T-helper 2 cell treated with Interferon-gamma antibody and Interleukin-4, amounts not matched to agents 5 μg/mL and 100 μg/mL, for 36 hours (primary cell): Measurements from ENCODE around the gene SNRK.

Experiments
- DNase-seq: peaks from one replicate; pipeline ENCODE4 v3.0.0; 2021; ENCODE audit warnings: low spot score
- H3K27ac Mint-ChIP-seq: one replicate; pipeline ENCODE4 v1.8.0; 2021; ENCODE audit warnings: mild to moderate bottlenecking, mixed read lengths
- H3K27me3 Mint-ChIP-seq: one replicate; pipeline ENCODE4 v1.8.0; 2021; ENCODE audit warnings: low read depth, mixed read lengths
- H3K36me3 Mint-ChIP-seq: one replicate; pipeline ENCODE4 v1.8.0; 2021; ENCODE audit warnings: low read depth, mixed read lengths
- H3K4me1 Mint-ChIP-seq: one replicate; pipeline ENCODE4 v1.8.0; 2021; ENCODE audit warnings: low read depth, mixed read lengths
- H3K4me3 Mint-ChIP-seq: one replicate; pipeline ENCODE4 v1.8.0; 2022; ENCODE audit warnings: mild to moderate bottlenecking, moderate library complexity, mixed read lengths
- H3K9me3 Mint-ChIP-seq: one replicate; pipeline ENCODE4 v1.8.0; 2021; ENCODE audit warnings: mixed read lengths

Gene SNRK

DNA sequence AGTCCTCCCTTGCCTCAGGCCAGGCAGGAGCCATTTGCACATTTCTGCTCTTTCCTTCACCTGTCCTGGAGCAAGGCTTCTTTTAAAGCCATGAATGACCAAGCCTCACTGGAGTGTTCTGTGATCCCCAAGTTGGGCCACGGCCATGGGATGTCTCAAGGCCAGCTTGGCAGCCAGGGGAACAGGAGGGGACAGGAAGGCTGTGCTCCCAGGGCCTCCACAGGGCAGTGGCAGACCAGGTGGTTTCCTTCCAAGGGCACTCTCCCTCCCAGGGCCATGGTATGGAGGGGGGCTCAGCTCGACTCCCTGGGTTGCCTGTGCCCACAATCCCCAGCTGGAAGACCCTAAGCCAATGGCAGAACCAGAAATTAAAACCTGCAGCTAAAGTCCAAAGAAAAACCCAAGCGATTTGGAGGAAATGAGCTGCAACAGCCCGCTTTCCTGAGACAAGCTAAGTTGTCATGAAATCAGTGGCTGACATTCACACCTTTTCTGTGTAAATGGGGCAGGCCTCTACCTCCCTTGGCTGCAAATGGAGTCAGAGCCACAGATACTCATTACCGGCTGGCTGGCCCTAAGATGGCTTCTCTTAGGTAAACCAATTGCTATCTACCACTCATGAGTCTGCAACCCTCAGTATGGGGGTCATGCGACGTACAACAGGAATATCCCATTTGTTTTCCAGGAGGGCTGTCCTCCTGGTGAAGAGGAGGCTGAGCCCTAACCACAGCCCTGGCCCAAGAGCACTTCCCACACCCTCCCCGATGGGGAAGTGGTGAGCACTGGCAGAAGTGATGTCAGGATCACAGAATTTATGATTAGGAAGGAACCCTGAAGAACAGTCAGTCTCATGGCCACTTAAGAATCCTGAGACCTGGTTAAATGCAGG is 83.3 kb downstream of the SNRK start:
- no peak for DNase-seq
- H3K27me3 Mint-ChIP-seq: no peaks in the 10 kb centered on the region
- no peaks in the 10 kb centered on the region for H3K36me3 Mint-ChIP-seq
- H3K4me3 Mint-ChIP-seq: no peak overlapping the region
- no peak overlapping the region for H3K27ac Mint-ChIP-seq
- no peaks in the 10 kb centered on the region for H3K9me3 Mint-ChIP-seq
- no peaks in the 10 kb centered on the region for H3K4me1 Mint-ChIP-seq

DNA sequence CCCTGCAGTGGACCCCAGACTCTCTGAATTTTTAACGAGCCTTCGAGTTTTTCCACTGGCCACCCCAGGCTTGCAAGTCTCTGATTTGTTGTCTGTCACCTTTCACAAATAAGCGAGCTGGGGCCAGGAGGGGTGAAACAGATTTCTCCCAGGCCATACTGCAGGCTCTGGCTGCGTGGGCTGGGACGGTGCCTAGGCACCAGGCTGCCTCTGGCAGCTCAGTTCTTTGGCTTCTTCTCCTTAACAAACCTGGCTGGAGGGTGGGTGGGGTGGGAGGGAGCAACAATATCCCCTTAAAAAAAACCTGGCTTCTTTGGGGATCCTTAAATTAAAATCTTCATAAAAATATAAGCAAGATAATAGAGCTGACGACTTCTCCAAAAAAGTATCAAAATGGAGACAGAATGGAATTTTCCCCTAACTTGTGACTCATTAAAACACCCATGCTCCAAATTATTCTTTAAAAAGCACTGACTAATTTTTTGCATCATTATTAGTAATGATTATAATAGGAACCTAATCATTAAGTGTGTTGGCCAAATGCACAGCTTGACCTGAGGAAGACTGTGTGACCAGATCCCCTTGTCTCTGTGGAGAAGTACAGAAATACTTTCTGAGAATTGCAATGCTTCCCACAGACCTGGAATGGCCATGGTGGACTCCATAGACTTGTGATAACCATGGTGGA is 84.1 kb downstream of the SNRK start:
- no peak overlapping the region for H3K4me3 Mint-ChIP-seq
- no peaks in the 10 kb centered on the region for H3K27me3 Mint-ChIP-seq

DNA sequence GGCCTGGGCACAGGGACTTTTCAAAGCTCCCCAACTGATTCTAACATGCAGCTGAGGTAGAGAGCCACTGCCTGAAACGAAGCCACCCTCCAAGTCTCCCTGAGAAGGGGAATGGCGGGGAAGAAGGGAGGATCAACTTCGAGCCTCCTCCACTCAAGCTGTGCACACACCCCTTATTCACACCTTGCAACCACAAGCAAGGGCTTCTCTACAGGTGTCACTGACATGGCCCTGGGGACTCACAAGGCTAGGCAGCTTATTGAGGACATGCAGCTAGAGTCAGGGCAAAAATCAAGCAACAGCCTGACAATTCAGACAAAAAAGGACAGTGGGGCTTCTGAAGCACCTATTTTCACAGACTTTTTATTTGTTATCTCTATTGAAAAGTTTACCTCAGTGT is 85.2 kb downstream of the SNRK start:
- Mint-ChIP-seq H3K27ac (no peak overlapping the region), H3K4me1 (no peaks in the 10 kb centered on the region), H3K36me3 (no peaks in the 10 kb centered on the region), H3K27me3 (no peaks in the 10 kb centered on the region), H3K4me3 (no peak overlapping the region), H3K9me3 (no peaks in the 10 kb centered on the region)
- DNase-seq: no peak

More for the DNA sequence above, 84.1 kb downstream of the SNRK start:
- DNase-seq: no peak
- no peaks in the 10 kb centered on the region for H3K9me3 Mint-ChIP-seq
- no peaks in the 10 kb centered on the region for H3K36me3 Mint-ChIP-seq
- H3K27ac Mint-ChIP-seq: no peak overlapping the region
- H3K4me1 Mint-ChIP-seq: no peaks in the 10 kb centered on the region

DNA sequence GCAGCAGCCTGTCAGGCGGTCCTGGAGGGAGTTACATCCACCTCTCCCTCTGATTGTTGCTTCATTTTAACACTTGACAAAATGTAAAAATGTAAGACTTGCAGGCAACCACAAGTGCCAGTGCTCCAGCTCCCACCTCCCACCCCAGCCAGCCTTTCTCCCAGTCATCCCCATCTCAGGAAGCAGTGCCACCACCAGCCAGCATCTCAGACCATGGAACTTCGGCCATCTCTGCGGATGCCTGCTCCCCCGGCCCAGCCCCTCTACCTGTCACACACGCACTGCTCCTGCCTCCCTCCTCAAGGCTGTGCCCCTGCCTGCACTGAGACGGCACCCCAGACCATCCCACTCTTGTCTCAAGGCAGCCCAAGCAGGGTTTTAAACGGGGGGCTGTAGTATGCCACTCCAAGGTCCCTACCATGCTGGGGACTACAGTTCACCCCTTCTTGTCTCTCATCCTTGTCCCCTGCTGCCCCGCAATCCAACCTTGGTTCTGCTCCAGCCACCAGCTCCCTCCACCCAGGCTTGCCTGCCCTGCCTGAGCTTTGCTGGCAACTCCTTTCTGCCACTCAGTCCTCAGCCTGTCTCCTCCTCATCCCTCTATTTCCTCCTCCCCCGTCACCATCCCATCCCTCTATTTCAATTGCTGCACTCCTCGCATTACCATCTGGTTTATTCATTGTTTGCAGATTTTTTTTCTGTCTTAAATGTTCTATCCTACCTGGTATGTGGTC is 85.8 kb downstream of the SNRK start:
- Mint-ChIP-seq H3K4me3 (no peak overlapping the region), H3K27me3 (no peaks in the 10 kb centered on the region), H3K36me3 (no peaks in the 10 kb centered on the region), H3K27ac (no peak overlapping the region), H3K9me3 (no peaks in the 10 kb centered on the region), H3K4me1 (peaks cover 2% of the 10 kb centered on the region)
- DNase-seq: no peak

DNA sequence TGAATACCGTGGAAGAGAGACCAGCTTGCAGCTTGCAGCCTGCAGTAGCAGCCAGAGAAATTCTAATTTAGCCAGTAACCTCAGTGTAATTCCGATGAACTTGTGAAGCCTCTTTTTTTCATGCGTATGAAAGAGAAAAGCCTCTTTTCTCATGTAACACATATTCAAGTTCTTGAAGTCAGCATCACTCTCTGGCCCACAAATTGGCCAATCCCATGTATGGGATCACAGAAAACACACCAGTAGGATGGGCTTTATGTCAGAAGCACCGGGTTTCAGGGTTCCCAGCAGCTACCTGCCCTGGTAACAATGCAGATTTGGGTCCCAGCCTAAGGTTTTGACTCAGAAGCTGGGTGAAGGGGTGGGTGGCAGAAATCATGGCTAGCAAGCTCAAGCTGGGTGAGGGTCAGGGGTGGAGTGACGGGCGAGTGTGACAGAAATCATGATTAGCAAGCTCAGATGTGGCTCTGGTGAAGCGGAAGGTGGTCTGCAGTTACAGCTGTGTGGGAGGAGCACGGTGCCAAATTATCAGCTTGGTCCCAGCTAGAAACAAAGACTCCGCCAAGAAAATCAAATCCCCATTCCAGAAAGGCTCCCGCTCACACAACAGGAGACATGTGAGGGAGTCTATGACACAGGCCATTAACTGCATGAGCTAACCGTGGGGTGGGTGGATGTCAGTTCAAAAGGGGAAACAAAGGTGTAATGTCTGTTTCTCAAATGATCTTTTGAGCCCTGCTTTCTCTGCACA is 86.6 kb downstream of the SNRK start:
- Mint-ChIP-seq H3K27ac (no peak overlapping the region), H3K4me1 (peaks cover 4% of the 10 kb centered on the region), H3K27me3 (no peaks in the 10 kb centered on the region), H3K9me3 (no peaks in the 10 kb centered on the region), H3K4me3 (no peak overlapping the region), H3K36me3 (no peaks in the 10 kb centered on the region)
- DNase-seq: no peak

DNA sequence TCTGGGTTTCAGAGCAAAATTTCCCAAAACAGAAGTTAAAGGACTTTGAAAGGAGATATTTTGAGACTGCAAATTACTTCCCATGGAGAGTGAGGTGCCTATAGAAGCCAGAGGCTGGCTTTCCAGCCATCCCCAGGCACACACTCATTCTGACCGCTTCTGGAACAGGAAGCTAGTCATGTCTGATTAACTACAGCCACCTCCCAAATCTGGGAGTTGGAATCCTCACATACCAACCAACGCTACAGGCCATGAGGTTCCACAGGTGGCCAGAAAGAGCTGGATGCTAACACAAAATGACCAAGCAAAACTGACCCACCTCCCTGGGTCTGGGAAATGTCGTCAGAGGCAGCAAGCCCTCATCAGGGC is 87.2 kb downstream of the SNRK start:
- Mint-ChIP-seq H3K27me3 (no peaks in the 10 kb centered on the region), H3K36me3 (no peaks in the 10 kb centered on the region), H3K27ac (no peak overlapping the region), H3K4me3 (no peak overlapping the region), H3K4me1 (peaks cover 9% of the 10 kb centered on the region), H3K9me3 (no peaks in the 10 kb centered on the region)
- DNase-seq: no peak

DNA sequence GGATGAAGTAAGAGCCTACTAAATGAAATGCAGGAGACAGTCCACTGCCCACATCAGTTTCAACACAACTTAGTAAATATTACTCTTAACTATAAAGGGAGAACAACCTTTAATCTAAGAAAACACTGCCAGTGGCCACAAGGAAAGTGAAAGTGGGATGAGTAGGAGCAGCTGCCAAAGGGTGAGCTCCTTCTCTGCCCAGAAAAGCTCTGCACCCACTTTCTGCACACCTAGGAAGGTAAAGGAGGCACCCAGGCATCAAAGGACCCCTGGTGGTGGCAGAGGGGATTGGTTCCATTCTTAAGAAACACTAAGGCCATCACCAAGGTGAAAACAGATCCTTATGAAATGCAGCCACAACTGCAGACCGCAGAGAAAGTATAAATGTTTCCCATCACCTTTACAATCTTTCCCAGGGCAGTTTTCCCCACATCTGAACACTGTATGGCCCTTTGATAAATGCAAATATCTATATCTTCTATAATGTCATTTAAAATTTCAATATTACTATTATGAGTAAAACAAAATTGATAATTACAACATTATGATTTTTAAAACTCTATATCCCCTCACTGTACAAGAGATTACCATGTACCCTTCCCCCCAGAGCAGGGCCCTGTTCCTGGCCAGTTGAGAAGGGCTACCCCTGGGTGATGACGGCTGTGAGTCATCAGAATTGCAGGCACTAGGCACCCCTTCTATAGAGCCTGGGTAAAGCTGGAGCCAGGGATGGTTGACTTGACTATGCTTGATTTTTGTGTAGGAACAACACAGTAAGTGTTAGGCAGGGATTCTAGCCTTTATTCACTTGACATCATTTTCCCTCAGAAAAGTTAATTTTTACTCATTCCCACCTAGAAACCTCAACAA is 92.0 kb downstream of the SNRK start:
- DNase-seq: peak; percentile 40
- H3K4me1 Mint-ChIP-seq: peaks cover 10% of the 10 kb centered on the region
- H3K27ac Mint-ChIP-seq: no peak overlapping the region
- peaks cover 10% of the 10 kb centered on the region for H3K9me3 Mint-ChIP-seq
- peaks cover 15% of the 10 kb centered on the region for H3K27me3 Mint-ChIP-seq
- no peak overlapping the region for H3K4me3 Mint-ChIP-seq
- peaks cover 2% of the 10 kb centered on the region for H3K36me3 Mint-ChIP-seq

DNA sequence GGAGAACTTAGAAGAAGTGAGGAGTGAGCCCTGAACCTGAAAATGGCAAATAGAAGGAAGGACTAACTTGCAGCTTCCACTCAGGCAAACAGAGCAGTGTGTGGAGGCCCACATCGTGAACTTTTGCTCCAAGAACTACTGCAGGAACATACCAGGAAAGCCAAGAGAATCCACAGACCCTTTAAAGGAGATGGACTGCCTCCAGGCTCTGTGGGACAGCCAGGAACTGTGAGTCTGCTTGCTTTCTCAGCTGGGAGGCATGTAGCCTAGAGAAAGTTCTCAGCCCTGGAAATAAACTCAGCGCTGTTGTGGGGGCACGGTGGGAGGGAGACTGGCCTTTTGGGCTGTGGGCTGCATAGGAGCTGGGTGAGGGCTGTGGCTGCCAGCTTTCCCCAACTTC is 93.0 kb downstream of the SNRK start:
- no peak overlapping the region for H3K4me3 Mint-ChIP-seq
- H3K27ac Mint-ChIP-seq: no peak overlapping the region
- peaks cover 13% of the 10 kb centered on the region for H3K4me1 Mint-ChIP-seq

DNA sequence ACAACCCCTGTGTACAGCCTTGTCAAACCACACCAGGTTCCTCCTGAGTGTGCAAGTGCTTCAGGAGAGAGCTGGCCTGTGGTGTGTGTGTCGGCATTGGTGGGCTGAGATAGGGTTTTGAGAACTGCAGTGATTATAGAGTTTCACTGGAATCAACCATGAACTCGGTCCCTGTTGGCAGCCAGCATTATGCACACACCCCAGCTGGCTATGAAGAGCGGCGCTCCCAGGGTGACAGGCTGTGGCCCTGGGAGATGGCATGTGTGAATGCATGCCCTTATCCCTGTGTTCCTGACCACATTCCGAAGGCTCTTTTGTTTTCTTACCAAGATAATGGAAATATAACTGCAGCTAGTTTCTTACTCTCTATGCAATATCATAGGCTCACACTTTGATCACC is 101.8 kb downstream of the SNRK start:
- H3K9me3 Mint-ChIP-seq: peaks cover 8% of the 10 kb centered on the region
- DNase-seq: no peak
- H3K4me3 Mint-ChIP-seq: no peak overlapping the region
- peaks cover 6% of the 10 kb centered on the region for H3K36me3 Mint-ChIP-seq
- peaks cover 39% of the 10 kb centered on the region for H3K4me1 Mint-ChIP-seq
- peaks cover 18% of the 10 kb centered on the region for H3K27me3 Mint-ChIP-seq
- H3K27ac Mint-ChIP-seq: peak overlapping the region; percentile 96

More for the DNA sequence above, 93.0 kb downstream of the SNRK start:
- peaks cover 22% of the 10 kb centered on the region for H3K27me3 Mint-ChIP-seq
- H3K9me3 Mint-ChIP-seq: peaks cover 10% of the 10 kb centered on the region
- H3K36me3 Mint-ChIP-seq: peaks cover 2% of the 10 kb centered on the region
- no peak for DNase-seq

DNA sequence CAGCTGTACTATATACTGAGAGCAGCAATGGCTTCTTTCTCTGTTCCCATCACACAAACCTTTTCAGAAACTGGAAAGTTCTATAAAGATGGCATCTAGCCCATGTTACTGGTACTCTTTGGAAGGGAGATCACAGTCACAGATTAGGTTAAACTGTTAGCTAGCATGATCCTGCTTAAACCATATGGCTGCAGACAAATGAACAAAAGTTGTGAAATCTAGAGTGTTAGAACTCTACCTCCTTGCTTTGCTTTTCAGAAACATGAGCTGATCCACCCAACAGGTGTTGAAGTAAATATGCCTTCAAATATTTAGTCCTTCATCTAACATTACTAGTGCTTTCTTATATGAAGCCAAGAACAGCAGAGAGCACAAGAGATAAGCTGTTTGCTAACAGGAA is 102.6 kb downstream of the SNRK start:
- Mint-ChIP-seq H3K9me3 (peaks cover 13% of the 10 kb centered on the region), H3K4me1 (peaks cover 41% of the 10 kb centered on the region), H3K4me3 (peak overlapping the region; percentile 75), H3K36me3 (peaks cover 6% of the 10 kb centered on the region), H3K27ac (peak overlapping the region; percentile 96), H3K27me3 (peaks cover 13% of the 10 kb centered on the region)
- no peak for DNase-seq

DNA sequence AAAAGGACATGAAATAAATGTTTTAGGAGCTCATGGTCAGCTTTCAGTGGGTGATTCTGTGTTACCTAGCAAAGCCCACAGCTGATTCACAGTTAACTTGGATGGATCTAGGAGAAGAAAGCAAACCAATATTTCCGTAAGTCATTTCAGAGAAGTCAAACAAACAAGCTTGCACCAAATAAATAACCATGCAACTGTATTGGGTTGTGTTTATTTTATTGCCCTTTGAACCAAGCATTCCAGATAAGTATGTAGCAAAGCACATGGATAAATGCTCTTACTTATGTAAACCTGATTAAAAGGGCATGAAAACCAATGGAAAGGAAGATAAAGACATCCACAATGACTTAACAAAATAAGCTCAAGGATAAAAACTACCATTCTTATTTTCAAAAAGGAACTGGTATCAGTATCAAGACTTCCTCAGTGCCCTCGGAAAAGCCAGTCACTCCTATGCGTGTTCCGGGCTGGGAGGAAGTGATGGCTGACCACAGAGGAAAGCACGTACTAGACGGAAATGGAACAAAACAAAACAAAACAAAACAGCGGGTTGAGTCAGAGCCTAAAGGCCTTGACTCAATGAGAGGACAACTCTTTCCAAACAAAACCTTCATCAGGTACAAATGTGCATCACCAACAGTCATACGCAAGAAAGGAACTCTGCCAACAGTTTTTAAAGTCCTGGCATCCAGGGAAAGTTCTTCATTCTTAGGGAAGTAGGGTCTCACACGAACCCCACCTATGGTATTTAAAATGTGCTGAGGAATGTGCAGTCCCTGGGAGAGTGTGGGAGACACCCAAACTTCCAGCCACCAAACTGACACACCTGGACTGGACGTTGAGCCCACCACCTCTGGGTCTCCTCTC is 103.3 kb downstream of the SNRK start:
- peak overlapping the region; percentile 75 for H3K4me3 Mint-ChIP-seq

DNA sequence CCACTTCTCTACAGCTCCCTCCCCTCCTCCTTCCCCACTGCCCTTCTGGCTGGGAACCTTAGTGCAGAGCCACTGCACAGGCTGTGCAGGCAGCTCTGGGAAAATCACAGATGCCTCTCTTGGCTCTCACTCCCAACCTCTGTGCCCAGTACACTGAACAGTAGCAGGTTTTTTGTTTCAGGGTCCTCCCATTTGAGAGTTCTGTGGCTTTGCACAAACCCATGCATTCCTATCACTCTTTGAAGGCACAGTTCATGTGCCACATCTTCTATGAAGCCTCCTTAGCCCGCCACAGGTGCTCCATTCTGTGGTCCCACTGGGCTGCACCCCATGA is 103.9 kb downstream of the SNRK start:
- Mint-ChIP-seq H3K4me1 (peaks cover 39% of the 10 kb centered on the region), H3K27ac (peak overlapping the region; percentile 96), H3K27me3 (peaks cover 4% of the 10 kb centered on the region), H3K9me3 (peaks cover 9% of the 10 kb centered on the region), H3K36me3 (peaks cover 6% of the 10 kb centered on the region), H3K4me3 (peak overlapping the region; percentile 75)
- DNase-seq: no peak

More for the DNA sequence above, 103.3 kb downstream of the SNRK start:
- H3K27me3 Mint-ChIP-seq: peaks cover 10% of the 10 kb centered on the region
- peaks cover 41% of the 10 kb centered on the region for H3K4me1 Mint-ChIP-seq
- peaks cover 13% of the 10 kb centered on the region for H3K9me3 Mint-ChIP-seq
- peak overlapping the region; percentile 96 for H3K27ac Mint-ChIP-seq
- H3K36me3 Mint-ChIP-seq: peaks cover 6% of the 10 kb centered on the region
- DNase-seq: peak; percentile 79
